Trophoblast cell (in vitro differentiated cells and primary cell): ENCODE data around the gene B4GALT2.

ENCODE experiments used
- DNase-seq, 2 donors: peaks; one replicate each; pipeline ENCODE4 v3.0.0-alpha.2; 2016
- H2AFZ ChIP-seq: 2 replicates; pipeline ENCODE4 v1.6.1; 2013; ENCODE audit warnings: low read length, moderate library complexity, mild to moderate bottlenecking; ENCODE audit not compliant: insufficient read depth, poor library complexity
- H2AK5ac ChIP-seq: 2 replicates; pipeline ENCODE4 v1.6.1; 2013; ENCODE audit warnings: mild to moderate bottlenecking, low read length
- H2BK120ac ChIP-seq: 2 replicates; pipeline ENCODE4 v1.6.1; 2013; ENCODE audit warnings: low read length, mild to moderate bottlenecking, moderate library complexity; ENCODE audit not compliant: insufficient read depth, poor library complexity
- H2BK12ac ChIP-seq: 2 replicates; pipeline ENCODE4 v1.6.1; 2013; ENCODE audit warnings: mild to moderate bottlenecking, low read length, moderate library complexity
- H2BK5ac ChIP-seq: 2 replicates; pipeline ENCODE4 v1.6.1; 2013; ENCODE audit warnings: low read length, low read depth, moderate library complexity, mild to moderate bottlenecking; ENCODE audit not compliant: poor library complexity
- H3K14ac ChIP-seq: 2 replicates; pipeline ENCODE4 v1.6.1; 2013; ENCODE audit warnings: mild to moderate bottlenecking, low read length
- H3K18ac ChIP-seq: 2 replicates; pipeline ENCODE4 v1.6.1; 2013; ENCODE audit warnings: mild to moderate bottlenecking, low read length
- H3K23ac ChIP-seq: 2 replicates; pipeline ENCODE4 v1.6.1; 2013; ENCODE audit warnings: low read length
- H3K27ac ChIP-seq: 2 replicates; pipeline ENCODE4 v1.5.1; 2013; ENCODE audit warnings: low read depth, mild to moderate bottlenecking, inconsistent platforms, low read length, moderate library complexity
- H3K27me3 ChIP-seq: 2 replicates; pipeline ENCODE4 v1.6.1; 2013; ENCODE audit warnings: inconsistent platforms, mild to moderate bottlenecking, low read length, moderate library complexity; ENCODE audit not compliant: insufficient read depth
- H3K36me3 ChIP-seq, 2 experiments: 1 replicate in 1 of 2; 2 replicates in 1 of 2; pipeline ENCODE4 v1.6.1; 2013; ENCODE audit warnings: low read length in 2 of 2, mild to moderate bottlenecking in 2 of 2, moderate library complexity in 1 of 2; ENCODE audit not compliant: insufficient read depth in 2 of 2, control insufficient read depth in 1 of 2
- H3K4ac ChIP-seq: 2 replicates; pipeline ENCODE4 v1.6.1; 2013; ENCODE audit warnings: low read depth, mild to moderate bottlenecking, low read length, moderate library complexity
- H3K4me1 ChIP-seq, 2 experiments: 1 replicate in 1 of 2; 2 replicates in 1 of 2; pipeline ENCODE4 v1.6.1; 2013; ENCODE audit warnings: low read length in 2 of 2, mild to moderate bottlenecking in 2 of 2, moderate library complexity in 1 of 2; ENCODE audit not compliant: insufficient read depth in 2 of 2, control insufficient read depth in 1 of 2
- H3K4me2 ChIP-seq: 2 replicates; pipeline ENCODE4 v1.6.1; 2013; ENCODE audit warnings: inconsistent platforms, mild to moderate bottlenecking, low read length, moderate library complexity
- H3K4me3 ChIP-seq: 2 replicates; pipeline ENCODE4 v1.5.1; 2013; ENCODE audit warnings: mild to moderate bottlenecking, low read depth, low read length, inconsistent platforms
- H3K79me1 ChIP-seq: one replicate; pipeline ENCODE4 v1.6.1; 2013; ENCODE audit warnings: low read length
- H3K79me2 ChIP-seq: 2 replicates; pipeline ENCODE4 v1.6.1; 2013; ENCODE audit warnings: low read length, mild to moderate bottlenecking; ENCODE audit not compliant: control insufficient read depth, insufficient read depth, poor library complexity
- H3K9ac ChIP-seq: 2 replicates; pipeline ENCODE4 v1.6.1; 2013; ENCODE audit warnings: mild to moderate bottlenecking, low read length
- H3K9me3 ChIP-seq: 2 replicates; pipeline ENCODE4 v1.6.1; 2013; ENCODE audit warnings: low read depth, mild to moderate bottlenecking, control low read depth, inconsistent platforms, low read length; ENCODE audit not compliant: insufficient read depth
- H4K12ac ChIP-seq: 2 replicates; pipeline ENCODE4 v1.6.1; 2013; ENCODE audit warnings: low read depth, mild to moderate bottlenecking, low read length, moderate library complexity
- H4K8ac ChIP-seq: 2 replicates; pipeline ENCODE4 v1.6.1; 2013; ENCODE audit warnings: low read depth, mild to moderate bottlenecking, low read length, moderate library complexity
- H4K91ac ChIP-seq: one replicate; pipeline ENCODE4 v1.6.1; 2013; ENCODE audit warnings: low read depth, mild to moderate bottlenecking, low read length, moderate library complexity
- whole genome bisulfite sequencing: extraction: QIAGEN DNeasy Blood & Tissue Kit; methylation state at CpG from one replicate; pipeline ENCODE4 v1.1.7; 2013; ENCODE audit warnings: missing lambda C conversion rate; ENCODE audit not compliant: insufficient read length, insufficient coverage; ENCODE audit errors: extremely low coverage; 5-methylcytosine and 5-hydroxymethylcytosine counted together

Gene B4GALT2

DNA sequence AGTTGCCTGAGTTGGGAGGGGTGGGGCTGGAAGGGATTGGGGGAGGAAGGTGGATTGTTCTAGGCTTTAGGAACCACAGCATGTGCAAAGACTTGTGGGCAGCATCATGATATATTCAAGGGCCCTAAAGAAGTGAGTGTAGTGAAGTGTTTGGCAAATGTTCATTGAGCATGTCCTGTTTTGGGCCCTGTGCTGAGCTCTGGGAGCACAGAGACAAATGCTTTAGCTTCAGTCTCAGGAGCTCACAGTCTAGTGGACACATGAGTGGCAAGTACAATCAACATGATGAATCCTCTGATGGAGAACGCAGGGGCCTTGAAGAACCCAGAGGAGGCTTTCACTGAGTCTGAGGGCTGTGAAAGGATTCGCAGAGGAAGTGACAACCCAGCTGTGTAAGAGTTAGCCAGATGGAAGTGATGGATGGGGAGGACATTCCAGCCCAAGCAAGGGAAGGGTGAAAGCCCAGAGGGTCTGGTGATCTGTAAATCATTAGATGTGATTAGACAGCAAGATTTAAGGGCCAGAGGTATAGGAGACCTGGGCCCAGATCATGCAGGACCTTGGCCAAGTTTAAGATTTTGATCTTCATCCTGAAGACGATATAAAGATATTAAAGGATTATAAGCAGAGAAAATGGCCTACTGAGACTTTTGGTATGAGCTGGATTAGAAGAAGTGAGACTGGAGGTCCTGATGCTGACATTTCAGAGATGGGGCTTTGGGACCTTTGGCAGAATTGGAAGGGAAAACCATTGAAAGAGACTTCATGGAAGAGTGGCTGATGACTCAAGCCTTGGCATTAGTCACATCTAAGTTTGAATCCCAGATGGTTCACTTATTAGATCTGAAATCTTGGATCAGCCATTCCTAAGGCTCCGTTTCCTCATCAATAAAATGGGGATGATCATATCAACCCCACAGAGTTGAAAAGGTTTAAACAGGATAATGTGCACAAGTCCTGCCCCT, 27.7 kb upstream of the B4GALT2 start:
- Histone ChIP-seq H3K4me1 (peaks cover 11 to 18% of the 10 kb centered on the region in 2 experiments), H3K18ac (no peak overlapping the region), H2BK120ac (no peak overlapping the region), H3K4ac (no peak overlapping the region), H2BK12ac (no peak overlapping the region), H4K91ac (no peak overlapping the region), H2AFZ (no peak overlapping the region), H3K4me3 (no peak overlapping the region), H3K79me2 (peaks cover 9% of the 10 kb centered on the region), H4K8ac (no peak overlapping the region), H2AK5ac (no peak overlapping the region), H3K9me3 (no peaks in the 10 kb centered on the region), H2BK5ac (no peak overlapping the region), H3K79me1 (peaks cover 7% of the 10 kb centered on the region), H3K27ac (no peak overlapping the region), H3K9ac (no peak overlapping the region), H4K12ac (no peak overlapping the region), H3K36me3 (peaks cover 7 to 8% of the 10 kb centered on the region in 2 experiments), H3K4me2 (no peak overlapping the region), H3K23ac (no peak overlapping the region), H3K27me3 (no peaks in the 10 kb centered on the region), H3K14ac (no peak overlapping the region)
- no CpG with 5 or more reads among the region's 4 CpGs for WGBS
- DNase-seq: no peak

DNA sequence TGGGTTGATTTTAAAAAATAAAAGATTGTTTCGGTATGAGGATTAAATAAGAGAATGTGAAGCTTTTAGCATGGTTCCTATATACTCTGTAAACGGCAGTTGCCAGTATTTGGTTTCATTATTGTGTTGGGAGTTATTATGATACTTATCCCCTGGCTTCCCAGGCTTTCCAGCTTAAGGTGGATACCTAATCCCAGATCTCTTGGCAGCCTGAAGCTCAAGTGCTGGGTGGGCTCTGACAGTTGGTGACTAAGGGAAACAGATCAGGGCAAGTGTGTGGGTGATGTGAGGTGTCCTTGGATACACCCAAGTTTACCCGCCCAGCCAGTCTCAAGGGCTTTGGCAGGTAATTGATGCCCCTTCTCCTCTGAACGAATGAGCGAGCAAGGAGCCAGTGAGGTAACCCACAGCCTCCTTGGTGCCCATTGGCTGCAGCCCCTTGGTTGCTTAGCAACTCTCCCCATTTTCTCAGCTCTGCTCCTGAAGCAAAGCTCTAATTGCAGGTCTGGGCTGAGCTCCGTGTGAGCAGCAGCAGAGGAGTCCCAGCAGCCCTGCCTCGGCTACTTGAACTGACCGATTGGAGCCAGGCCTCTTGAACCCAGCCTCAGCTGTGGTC, 26.2 kb upstream of the B4GALT2 start:
- 100% methylated on average over 1 of the region's 8 CpGs for WGBS
- H2BK120ac ChIP-seq: no peak overlapping the region

DNA sequence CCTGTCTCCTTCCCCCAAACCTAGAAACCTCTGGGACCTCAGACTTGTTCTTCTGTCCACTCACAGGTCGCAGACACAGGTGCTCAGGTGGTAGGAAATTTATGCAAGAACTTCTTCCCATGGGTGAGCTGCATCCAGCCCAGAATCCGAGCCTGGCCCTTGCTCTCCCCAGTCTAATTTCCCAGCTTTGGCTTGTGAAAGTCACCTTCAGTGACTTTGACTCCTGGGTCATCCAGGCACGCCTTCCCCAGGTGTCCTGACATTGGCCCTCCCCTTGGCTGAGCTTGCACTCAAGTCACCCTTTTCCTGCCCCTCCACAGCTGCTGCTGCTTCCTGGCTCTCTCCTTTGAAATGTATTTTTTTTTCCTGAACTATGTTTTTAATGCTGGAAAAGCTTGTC, 25.6 kb upstream of the B4GALT2 start:
- Histone ChIP-seq H3K4me1 (peaks cover 0 to 5% of the 10 kb centered on the region in 2 experiments), H2AK5ac (no peak overlapping the region), H3K23ac (no peak overlapping the region), H3K27me3 (no peaks in the 10 kb centered on the region), H3K27ac (no peak overlapping the region), H2BK120ac (no peak overlapping the region), H2BK5ac (no peak overlapping the region), H2BK12ac (no peak overlapping the region), H3K4me2 (no peak overlapping the region), H3K4me3 (no peak overlapping the region), H3K36me3 (peaks cover 23 to 27% of the 10 kb centered on the region in 2 experiments), H4K91ac (no peak overlapping the region), H4K12ac (no peak overlapping the region), H3K4ac (no peak overlapping the region), H4K8ac (no peak overlapping the region), H3K14ac (no peak overlapping the region), H3K9me3 (no peaks in the 10 kb centered on the region), H3K18ac (no peak overlapping the region), H3K79me2 (no peaks in the 10 kb centered on the region), H2AFZ (no peak overlapping the region), H3K9ac (no peak overlapping the region), H3K79me1 (no peaks in the 10 kb centered on the region)
- DNase-seq: no peak
- WGBS: no CpG with 5 or more reads among the region's 3 CpGs

More for the DNA sequence above, 26.2 kb upstream of the B4GALT2 start:
- Histone ChIP-seq H2BK12ac (no peak overlapping the region), H3K36me3 (peaks cover 19 to 23% of the 10 kb centered on the region in 2 experiments), H3K9ac (no peak overlapping the region), H3K9me3 (no peaks in the 10 kb centered on the region), H3K4me1 (peaks cover 4 to 10% of the 10 kb centered on the region in 2 experiments), H3K14ac (no peak overlapping the region), H2BK5ac (no peak overlapping the region), H3K23ac (no peak overlapping the region), H3K4me3 (no peak overlapping the region), H3K18ac (no peak overlapping the region), H3K27ac (no peak overlapping the region), H4K8ac (no peak overlapping the region), H3K79me2 (no peaks in the 10 kb centered on the region), H3K4ac (no peak overlapping the region), H4K91ac (no peak overlapping the region), H3K27me3 (no peaks in the 10 kb centered on the region), H3K79me1 (no peaks in the 10 kb centered on the region), H2AFZ (no peak overlapping the region), H4K12ac (no peak overlapping the region), H2AK5ac (no peak overlapping the region), H3K4me2 (no peak overlapping the region)
- no peak for DNase-seq

DNA sequence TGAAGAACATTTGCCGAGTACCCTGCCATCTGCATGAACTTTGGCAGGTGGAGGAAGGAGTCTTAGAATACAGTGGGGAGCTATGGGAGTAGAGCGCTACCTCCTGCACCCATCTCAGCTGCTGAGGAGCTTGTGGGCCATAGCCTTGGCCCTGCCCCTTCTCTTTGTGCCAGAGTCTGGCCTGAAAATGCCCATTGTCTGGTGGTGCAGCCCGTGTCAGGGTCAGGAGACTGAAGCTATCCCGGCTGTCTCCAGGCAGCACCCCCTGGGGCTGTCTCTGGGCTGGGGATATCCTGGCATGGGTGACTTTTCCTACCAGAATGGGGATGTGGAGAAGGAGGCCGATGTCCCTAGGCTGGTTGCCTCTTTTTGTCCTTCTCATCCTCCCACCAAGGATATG, 25.0 kb upstream of the B4GALT2 start:
- Histone ChIP-seq H3K4ac (no peak overlapping the region), H3K4me3 (no peak overlapping the region)

More for the DNA sequence above, 25.0 kb upstream of the B4GALT2 start:
- no peak overlapping the region for H2AFZ ChIP-seq
- H3K79me2 ChIP-seq: no peaks in the 10 kb centered on the region
- H4K12ac ChIP-seq: no peak overlapping the region
- H3K23ac ChIP-seq: no peak overlapping the region
- no peaks in the 10 kb centered on the region for H3K9me3 ChIP-seq
- H2BK5ac ChIP-seq: no peak overlapping the region
- no peak overlapping the region for H2BK120ac ChIP-seq
- no peak overlapping the region for H2AK5ac ChIP-seq
- no peaks in the 10 kb centered on the region for H3K79me1 ChIP-seq
- H2BK12ac ChIP-seq: no peak overlapping the region
- no peak overlapping the region for H3K4me2 ChIP-seq
- no peak overlapping the region for H4K8ac ChIP-seq
- H3K36me3 ChIP-seq: peaks cover 26 to 34% of the 10 kb centered on the region in 2 experiments
- peaks cover 0 to 2% of the 10 kb centered on the region in 2 experiments for H3K4me1 ChIP-seq
- H3K14ac ChIP-seq: no peak overlapping the region
- no peak overlapping the region for H3K27ac ChIP-seq
- DNase-seq: no peak
- H3K9ac ChIP-seq: no peak overlapping the region
- no peak overlapping the region for H3K18ac ChIP-seq
- no peaks in the 10 kb centered on the region for H3K27me3 ChIP-seq
- no peak overlapping the region for H4K91ac ChIP-seq
- WGBS: no CpG with 5 or more reads among the region's 5 CpGs
